GM19397 (cell line): ENCODE measurements around the gene BACH2.

Experiments used
- ATAC-seq: cut with Tn5 transposase; IDR thresholded peaks from one replicate; pipeline ENCODE4 v1.9.1; 2021; ENCODE audit warnings: mild to moderate bottlenecking, moderate library complexity; ENCODE audit not compliant: unreplicated experiment

The BACH2 gene

GRCh38 chr6:90103056-90103800 is 193.4 kb downstream of the BACH2 start:
- ATAC-seq: peak; percentile 66

- ATAC-seq: no peak
Observed at GRCh38 chr6:90101403-90101802, 195.2 kb downstream of the BACH2 start.

- no peak for ATAC-seq
Observed at GRCh38 chr6:90100059-90100665, 196.5 kb downstream of the BACH2 start.

GRCh38 chr6:90098627-90099026 is 198.0 kb downstream of the BACH2 start:
- ATAC-seq: no peak

- no peak for ATAC-seq
Observed at GRCh38 chr6:90098001-90098531, 198.6 kb downstream of the BACH2 start.

- no peak for ATAC-seq
Observed at GRCh38 chr6:90097356-90097755, 199.3 kb downstream of the BACH2 start.

GRCh38 chr6:90096818-90097217 is 199.8 kb downstream of the BACH2 start:
- ATAC-seq: no peak

GRCh38 chr6:90095788-90096187 is 200.9 kb downstream of the BACH2 start:
- ATAC-seq: no peak

GRCh38 chr6:90095145-90095544 is 201.5 kb downstream of the BACH2 start:
- no peak for ATAC-seq

- ATAC-seq: no peak
Observed at GRCh38 chr6:90093558-90094073, 203.0 kb downstream of the BACH2 start.

GRCh38 chr6:90090866-90091265 is 205.8 kb downstream of the BACH2 start:
- ATAC-seq: no peak

GRCh38 chr6:90088009-90088408 is 208.6 kb downstream of the BACH2 start:
- no peak for ATAC-seq

GRCh38 chr6:90087106-90087833 is 209.4 kb downstream of the BACH2 start:
- ATAC-seq: no peak

GRCh38 chr6:90086517-90086916 is 210.1 kb downstream of the BACH2 start:
- no peak for ATAC-seq

GRCh38 chr6:90083891-90084290 is 212.8 kb downstream of the BACH2 start:
- peak; percentile 43 for ATAC-seq

- ATAC-seq: no peak
Observed at GRCh38 chr6:90082847-90083246, 213.8 kb downstream of the BACH2 start.

- peak; percentile 70 for ATAC-seq
Observed at GRCh38 chr6:90080876-90081481, 215.7 kb downstream of the BACH2 start.

GRCh38 chr6:90079560-90080490 is 216.8 kb downstream of the BACH2 start:
- ATAC-seq: no peak

GRCh38 chr6:90078513-90079289 is 217.9 kb downstream of the BACH2 start:
- no peak for ATAC-seq
